GM12872 (cell line): ENCODE data around the gene CEMIP2.

Experiments
- TF ChIP-seq, protein P1 (sequence below): IDR thresholded peaks from 3 replicates; pipeline ENCODE4 v1.5.1; 2011; ENCODE audit warnings: low read depth, mild to moderate bottlenecking, low read length, moderate library complexity; ENCODE audit not compliant: insufficient read depth

The CEMIP2 gene

GRCh38 chr9:71763832-71764231 lies 4.5 kb downstream of the CEMIP2 start:
- TF ChIP-seq, protein P1, sequence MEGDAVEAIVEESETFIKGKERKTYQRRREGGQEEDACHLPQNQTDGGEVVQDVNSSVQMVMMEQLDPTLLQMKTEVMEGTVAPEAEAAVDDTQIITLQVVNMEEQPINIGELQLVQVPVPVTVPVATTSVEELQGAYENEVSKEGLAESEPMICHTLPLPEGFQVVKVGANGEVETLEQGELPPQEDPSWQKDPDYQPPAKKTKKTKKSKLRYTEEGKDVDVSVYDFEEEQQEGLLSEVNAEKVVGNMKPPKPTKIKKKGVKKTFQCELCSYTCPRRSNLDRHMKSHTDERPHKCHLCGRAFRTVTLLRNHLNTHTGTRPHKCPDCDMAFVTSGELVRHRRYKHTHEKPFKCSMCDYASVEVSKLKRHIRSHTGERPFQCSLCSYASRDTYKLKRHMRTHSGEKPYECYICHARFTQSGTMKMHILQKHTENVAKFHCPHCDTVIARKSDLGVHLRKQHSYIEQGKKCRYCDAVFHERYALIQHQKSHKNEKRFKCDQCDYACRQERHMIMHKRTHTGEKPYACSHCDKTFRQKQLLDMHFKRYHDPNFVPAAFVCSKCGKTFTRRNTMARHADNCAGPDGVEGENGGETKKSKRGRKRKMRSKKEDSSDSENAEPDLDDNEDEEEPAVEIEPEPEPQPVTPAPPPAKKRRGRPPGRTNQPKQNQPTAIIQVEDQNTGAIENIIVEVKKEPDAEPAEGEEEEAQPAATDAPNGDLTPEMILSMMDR, result no peak

DNA sequence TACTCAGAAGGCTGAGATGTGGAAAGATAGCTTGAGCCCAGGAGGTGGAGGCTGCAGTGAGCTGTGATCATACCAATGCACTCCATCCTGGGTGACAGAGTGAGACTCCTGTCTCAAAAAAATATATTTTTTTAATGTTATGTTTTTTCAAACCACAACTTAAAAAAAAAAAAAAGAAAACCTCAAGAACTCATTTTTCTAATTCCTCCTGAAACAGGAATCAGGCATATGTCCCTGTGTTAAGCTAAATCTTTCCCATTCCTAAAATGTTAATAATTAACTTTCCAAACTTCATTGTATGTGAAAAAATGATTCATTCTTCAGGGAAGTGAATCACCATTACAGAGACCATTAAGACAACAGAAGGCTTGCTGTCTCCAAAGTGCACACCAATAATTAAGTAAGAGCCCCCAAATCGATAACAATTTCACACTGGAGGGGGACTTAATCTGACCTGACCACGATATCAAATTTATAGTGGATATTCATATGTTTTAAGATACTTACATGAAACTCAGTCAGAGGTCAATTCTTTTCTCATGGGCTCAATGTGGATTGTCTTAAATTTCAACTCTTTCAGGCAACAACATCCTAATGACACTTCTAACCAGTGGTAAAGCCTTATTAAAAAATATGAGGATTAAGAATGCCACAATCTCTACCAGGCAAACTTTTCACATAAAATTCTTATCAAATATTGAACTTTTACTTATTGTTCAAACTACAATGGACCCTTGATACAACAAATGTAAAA lies 5.2 kb downstream of the CEMIP2 start:
- TF ChIP-seq, protein P1, result no peak

DNA sequence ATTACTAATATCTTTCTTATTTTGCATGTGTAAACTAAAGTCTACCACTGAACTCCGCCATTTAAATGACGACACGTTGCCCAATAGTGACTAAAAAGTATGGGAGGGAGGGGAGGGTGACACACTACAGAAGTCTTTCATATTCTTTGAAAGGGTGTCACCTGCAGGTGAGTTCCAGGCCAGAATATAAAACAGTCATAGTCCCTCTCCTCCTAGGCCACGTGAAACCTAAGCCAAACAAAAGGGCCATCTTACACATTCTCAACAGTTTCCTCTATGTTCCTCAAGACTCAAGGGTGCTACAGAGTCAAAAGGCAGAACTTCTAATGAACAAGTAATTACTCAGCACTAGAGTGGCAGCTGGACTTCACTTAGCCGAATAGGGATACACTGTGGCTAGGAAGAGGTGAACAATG lies 6.4 kb downstream of the CEMIP2 start:
- TF ChIP-seq, protein P1, result no peak

DNA sequence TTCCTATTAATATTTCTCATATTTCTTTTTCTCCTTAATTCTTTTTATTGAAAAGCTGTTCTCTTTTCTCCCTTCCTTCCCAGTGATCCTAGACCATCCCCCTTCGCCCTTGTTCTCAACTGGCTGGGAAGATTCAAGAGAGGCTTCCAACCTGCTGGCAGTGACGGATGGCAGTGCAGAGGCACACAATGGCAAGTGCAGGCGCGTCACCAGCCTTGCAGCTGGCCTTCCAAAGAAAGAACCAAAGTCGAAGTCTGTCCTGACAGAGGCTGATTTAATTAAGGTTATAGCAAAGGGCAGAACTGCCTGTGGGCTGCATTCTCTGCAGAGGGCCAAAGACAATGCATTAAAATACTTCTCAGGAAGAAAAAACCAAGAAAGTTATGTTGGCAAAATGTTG lies 7.4 kb downstream of the CEMIP2 start:
- TF ChIP-seq, protein P1, result no peak

DNA sequence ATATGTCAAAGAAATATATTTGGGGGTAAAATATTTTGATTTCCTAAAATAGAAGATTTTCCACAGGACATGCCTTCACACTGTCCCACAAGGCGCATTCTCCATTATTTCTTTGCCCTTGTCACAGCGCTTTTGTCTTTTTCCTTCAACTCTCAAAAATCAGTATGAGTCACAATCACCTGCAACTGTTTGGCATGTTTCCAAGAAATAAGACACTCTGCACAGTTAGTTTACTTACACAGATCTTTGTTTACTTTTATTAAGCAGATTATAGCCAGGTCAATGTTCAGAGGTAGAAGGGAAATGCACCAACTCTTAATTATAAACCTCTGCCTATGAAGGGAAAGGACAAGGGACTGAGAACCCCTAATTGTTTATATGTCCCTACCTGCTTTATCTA lies 9.5 kb downstream of the CEMIP2 start:
- TF ChIP-seq, protein P1, result no peak

DNA sequence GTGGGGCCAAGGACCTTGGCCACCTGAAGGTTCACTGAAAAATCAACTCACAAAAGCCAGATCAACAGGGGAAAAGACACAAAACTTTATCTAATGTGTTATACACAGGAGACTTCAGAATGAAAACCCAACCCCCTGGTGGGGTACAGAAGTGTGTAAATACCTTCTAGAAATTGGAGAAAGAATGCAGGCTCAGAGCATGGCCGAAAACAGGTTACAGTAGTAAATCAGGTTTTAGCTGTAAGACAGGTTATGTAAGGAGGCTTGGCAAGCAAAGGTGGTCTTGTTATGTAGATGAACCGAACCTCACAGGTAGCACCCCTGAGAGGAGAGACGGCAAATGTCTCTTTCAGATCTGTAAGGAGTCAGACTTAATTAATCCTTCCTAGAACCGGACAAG lies 10.0 kb downstream of the CEMIP2 start:
- TF ChIP-seq, protein P1, result no peak

DNA sequence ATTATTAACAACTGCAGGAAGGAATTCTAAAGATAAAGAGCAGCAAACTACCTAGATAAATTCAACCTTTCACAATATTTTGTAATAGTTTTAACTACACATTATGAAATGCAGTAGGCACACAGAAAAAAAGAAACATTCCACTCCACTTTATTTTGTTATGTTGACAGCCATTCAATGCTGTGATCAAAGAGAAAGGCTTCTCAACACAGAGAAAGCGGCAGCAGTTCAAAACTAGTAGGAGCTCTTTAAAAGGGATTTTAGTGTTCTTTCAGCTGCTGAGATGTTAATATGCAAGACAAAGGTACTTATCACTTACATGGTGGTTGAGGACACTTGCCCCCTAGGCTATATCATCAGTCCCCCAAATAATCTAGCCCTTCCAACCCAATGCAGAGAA lies 11.6 kb downstream of the CEMIP2 start:
- TF ChIP-seq, protein P1, result no peak

- TF ChIP-seq, protein P1, result no peak
Measured at GRCh38 chr9:71755869-71756268, 12.4 kb downstream of the CEMIP2 start.
